Upper lobe of left lung (tissue), 6 donors: ENCODE results near the gene FOXJ2. TPM values are rescaled to one million over a fixed set of nuclear protein-coding genes. Genes with fewer than 3 reads are reported as not detected.

Experiments used
- ATAC-seq, 2 donors: fragments of 200-7000 bp; cut with Tn5 transposase; one replicate each; pipeline ENCODE4 v1.9.1; 2022; ENCODE audit warnings: mild to moderate bottlenecking in 2 of 2, moderate library complexity in 2 of 2; ENCODE audit not compliant: low FRiP score in 2 of 2
- DNase-seq, 2 donors: peaks; one replicate each; pipeline ENCODE4 v3.0.0-alpha.2; 2019 to 2020
- H3K27ac ChIP-seq, 4 donors: fragments of 200-600 bp; sonication (generic); one replicate each; pipeline ENCODE4 v1.5.1; 2016 to 2019
- H3K27me3 ChIP-seq, 4 donors: fragments of 200-600 bp; sonication (generic); one replicate each; pipeline ENCODE4 v1.5.1; 2017 to 2019
- H3K36me3 ChIP-seq, 4 donors: fragments of 200-600 bp; sonication (generic); one replicate each; pipeline ENCODE4 v1.5.1; 2016 to 2019
- H3K4me1 ChIP-seq, 4 donors: fragments of 200-600 bp; sonication (generic); one replicate each; pipeline ENCODE4 v1.5.1; 2018 to 2019
- H3K4me3 ChIP-seq, 4 donors: fragments of 200-600 bp; sonication (generic); one replicate each; pipeline ENCODE4 v1.5.1; 2017 to 2019; ENCODE audit warnings: mild to moderate bottlenecking in 2 of 4, moderate library complexity in 1 of 4
- H3K9me3 ChIP-seq, 4 donors: fragments of 200-600 bp; sonication (generic); one replicate each; pipeline ENCODE4 v1.5.1; 2018 to 2019
- EP300 ChIP-seq, 4 donors: sonication (generic); formaldehyde crosslinking; IDR thresholded peaks; one replicate each; pipeline ENCODE4 v1.5.1; 2017; ENCODE audit warnings: antibody characterized with exemption in 4 of 4, control low read depth in 2 of 4
- POLR2A ChIP-seq, 4 donors: fragments of 450-650 bp; IDR thresholded peaks; one replicate each; pipeline ENCODE4 v1.5.1; 2016 to 2017; ENCODE audit warnings: antibody characterized with exemption in 4 of 4, mild to moderate bottlenecking in 2 of 4
- POLR2AphosphoS5 ChIP-seq, 2 donors: sonication (generic); formaldehyde crosslinking; IDR thresholded peaks; one replicate each; pipeline ENCODE4 v1.5.1; 2017; ENCODE audit warnings: antibody characterized with exemption in 2 of 2
- WGBS, 2 donors: methylation state at CpG; one replicate each; pipeline ENCODE4 v1.1.5; 2017 to 2018; 5-methylcytosine and 5-hydroxymethylcytosine counted together
- total RNA-seq, 6 donors: library from RNA; depleted of rRNA in 4 of 6; stranded (reverse); fragments of >200 nt in 4 of 6; gene quantifications; one replicate each; pipeline versions ENCODE4 v1.1.0 to v1.2.1, GENCODE V29; 2016 to 2021
- TF ChIP-seq, protein P1 (sequence below), 6 experiments: fragments of 450-650 bp in 4 of 6; fragments of 200-600 bp in 2 of 6; sonication (generic) in 2 of 6; IDR thresholded peaks; one replicate each; pipeline ENCODE4 v1.5.1; 2016 to 2019; ENCODE audit warnings: antibody characterized with exemption in 6 of 6
- donor health status: DM: no; HTN: no; CAD: no; lungs with moderate emphysema.
- donor health status: DM: no; HTN: yes; CAD: no; lungs with severe emphysema.

FOXJ2 gene
- total RNA-seq, 6 donors from 2014 or later, result 14.7 to 25.1 (median 18.4) TPM

DNA sequence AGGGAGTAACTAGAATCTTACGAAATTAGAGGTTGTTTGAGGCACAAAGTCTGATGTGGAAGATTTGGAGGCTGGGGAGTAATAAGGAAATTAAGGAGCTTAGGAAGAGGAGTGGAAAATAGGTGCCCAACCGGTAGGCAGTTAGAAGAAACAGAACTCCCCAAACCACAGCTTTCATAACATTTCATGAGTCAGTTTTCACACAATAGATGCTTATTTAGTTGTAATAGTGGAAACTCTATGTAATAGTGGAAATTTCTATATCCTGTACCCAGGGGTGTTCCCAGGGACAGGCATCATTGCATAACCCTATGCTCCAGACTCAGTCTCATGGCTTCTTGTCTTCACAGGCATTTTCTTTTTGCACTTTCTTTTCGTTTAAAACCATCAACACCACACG is 25.3 kb downstream of the FOXJ2 start:
- WGBS, 2 donors, result 55 to 58% methylated on average over 4 of the region's 4 CpGs
- TF ChIP-seq POLR2A (IDR thresholded peaks at IDR 0.05) (peak in 1 of 4 donors; percentile 18), POLR2AphosphoS5 (IDR thresholded peaks at IDR 0.05) (peak in 1 of 2 donors; percentile 40), EP300 (IDR thresholded peaks at IDR 0.05) (peak in 1 of 4 donors; percentile 39)
- TF ChIP-seq, protein P1, sequence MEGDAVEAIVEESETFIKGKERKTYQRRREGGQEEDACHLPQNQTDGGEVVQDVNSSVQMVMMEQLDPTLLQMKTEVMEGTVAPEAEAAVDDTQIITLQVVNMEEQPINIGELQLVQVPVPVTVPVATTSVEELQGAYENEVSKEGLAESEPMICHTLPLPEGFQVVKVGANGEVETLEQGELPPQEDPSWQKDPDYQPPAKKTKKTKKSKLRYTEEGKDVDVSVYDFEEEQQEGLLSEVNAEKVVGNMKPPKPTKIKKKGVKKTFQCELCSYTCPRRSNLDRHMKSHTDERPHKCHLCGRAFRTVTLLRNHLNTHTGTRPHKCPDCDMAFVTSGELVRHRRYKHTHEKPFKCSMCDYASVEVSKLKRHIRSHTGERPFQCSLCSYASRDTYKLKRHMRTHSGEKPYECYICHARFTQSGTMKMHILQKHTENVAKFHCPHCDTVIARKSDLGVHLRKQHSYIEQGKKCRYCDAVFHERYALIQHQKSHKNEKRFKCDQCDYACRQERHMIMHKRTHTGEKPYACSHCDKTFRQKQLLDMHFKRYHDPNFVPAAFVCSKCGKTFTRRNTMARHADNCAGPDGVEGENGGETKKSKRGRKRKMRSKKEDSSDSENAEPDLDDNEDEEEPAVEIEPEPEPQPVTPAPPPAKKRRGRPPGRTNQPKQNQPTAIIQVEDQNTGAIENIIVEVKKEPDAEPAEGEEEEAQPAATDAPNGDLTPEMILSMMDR (IDR thresholded peaks at IDR 0.05), result no peak
- ATAC-seq (peak; percentile 62 to 85), DNase-seq (no peak)
- Histone ChIP-seq H3K9me3 (no peaks in the 10 kb centered on the region), H3K36me3 (peaks cover 10 to 31% (median 19%) of the 10 kb centered on the region in 4 donors), H3K4me1 (peaks cover 0 to 9% (median 5%) of the 10 kb centered on the region in 4 donors), H3K27me3 (no peaks in the 10 kb centered on the region), H3K27ac (peak overlapping the region; percentile 27 to 71 (median 48)), H3K4me3 (no peak overlapping the region)

DNA sequence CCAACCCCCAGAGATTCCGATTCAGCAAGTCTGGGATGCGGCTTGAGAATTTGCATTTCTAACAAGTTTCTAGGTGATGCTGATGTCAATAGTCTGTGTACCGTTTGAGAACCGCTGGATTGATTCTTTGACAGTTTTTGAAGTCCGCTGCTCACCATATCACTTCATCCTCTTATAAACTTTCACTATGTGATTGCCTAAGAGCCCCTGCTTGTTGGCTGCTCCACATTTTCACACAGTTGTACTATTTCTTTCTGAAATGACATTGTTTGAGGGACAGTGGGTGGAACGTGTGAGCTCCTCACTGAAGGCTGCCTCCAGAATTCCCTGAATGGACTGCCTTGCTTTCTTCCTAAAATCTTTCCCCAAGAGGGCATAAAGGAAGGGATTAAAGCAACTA is 26.0 kb downstream of the FOXJ2 start:
- H3K27ac ChIP-seq, result peak overlapping the region; percentile 27 to 71 (median 48)

DNA sequence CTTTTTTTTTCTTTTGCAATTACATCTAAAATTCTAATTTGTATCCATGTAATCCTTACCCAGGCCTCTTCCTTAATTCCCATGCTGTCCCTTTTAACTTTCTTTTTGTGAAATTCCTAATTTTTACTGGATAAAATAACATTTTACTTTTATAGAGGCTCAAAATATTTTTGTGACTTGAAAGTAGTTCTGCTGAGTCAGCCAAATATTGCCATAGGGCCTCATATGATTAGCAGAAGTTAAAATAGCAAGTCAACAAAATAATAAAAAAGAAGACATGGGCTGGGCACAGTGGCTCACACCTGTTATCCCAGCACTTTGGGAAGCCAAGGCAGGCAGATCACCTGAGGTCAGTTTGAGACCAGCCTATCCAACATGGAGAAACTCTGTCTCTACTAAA is 31.6 kb downstream of the FOXJ2 start:
- H3K27ac ChIP-seq, result peak overlapping the region in 3 of 4 donors; percentile 69 to 80 (median 79)
- DNase-seq (no peak), ATAC-seq (no peak)
- peak in 1 of 4 donors; percentile 31 for TF ChIP-seq POLR2A (IDR thresholded peaks at IDR 0.05)
- TF ChIP-seq, protein P1 (IDR thresholded peaks at IDR 0.05), result no peak
- H3K9me3 ChIP-seq, result no peaks in the 10 kb centered on the region
- peak overlapping the region in 2 of 4 donors; percentile 33 to 37 for H3K4me3 ChIP-seq
- peaks cover 0 to under 1% (median 0%) of the 10 kb centered on the region in 4 donors for H3K4me1 ChIP-seq
- H3K27me3 ChIP-seq, result no peaks in the 10 kb centered on the region
- H3K36me3 ChIP-seq, result no peaks in the 10 kb centered on the region

More for the DNA sequence above, 26.0 kb downstream of the FOXJ2 start:
- WGBS, 2 donors, result 67 to 74% methylated on average over 6 of the region's 6 CpGs
- no peaks in the 10 kb centered on the region for H3K27me3 ChIP-seq
- peaks cover 0 to 9% (median 5%) of the 10 kb centered on the region in 4 donors for H3K4me1 ChIP-seq
- TF ChIP-seq POLR2A (IDR thresholded peaks at IDR 0.05) (no peak), POLR2AphosphoS5 (IDR thresholded peaks at IDR 0.05) (no peak), EP300 (IDR thresholded peaks at IDR 0.05) (no peak)
- TF ChIP-seq, protein P1 (IDR thresholded peaks at IDR 0.05), result no peak
- DNase-seq (no peak), ATAC-seq (peak in 1 of 2 donors; percentile 12)
- H3K36me3 ChIP-seq, result peaks cover 3 to 24% (median 16%) of the 10 kb centered on the region in 4 donors
- H3K9me3 ChIP-seq, result no peaks in the 10 kb centered on the region
- no peak overlapping the region for H3K4me3 ChIP-seq

DNA sequence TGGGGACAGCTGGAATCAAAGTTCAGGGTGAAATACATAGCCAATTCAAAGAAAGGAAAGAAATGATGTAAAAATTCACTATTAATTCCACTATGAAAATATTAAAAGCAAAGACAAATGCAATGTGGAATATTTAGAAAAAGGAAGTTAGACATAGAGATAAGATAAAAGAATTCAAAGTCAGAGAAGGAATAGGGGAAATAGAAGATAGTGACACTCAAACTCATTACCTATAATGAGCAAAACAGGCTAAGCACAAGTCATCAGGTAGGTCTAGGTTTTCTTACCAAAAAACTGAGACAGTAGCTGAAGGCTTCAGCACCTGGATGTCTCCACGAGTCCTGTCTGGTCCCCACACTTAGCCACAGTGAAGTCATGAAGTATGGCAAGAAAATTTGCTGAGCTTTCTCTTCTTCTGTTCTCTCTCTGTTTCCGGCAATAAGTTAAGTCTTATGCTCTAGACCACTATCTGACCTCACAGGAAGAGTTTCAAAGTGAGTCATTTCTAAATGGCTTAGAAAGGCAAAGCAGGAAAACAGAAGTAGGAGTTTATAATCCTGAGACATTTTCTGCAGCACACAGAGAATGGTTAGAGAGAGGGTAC is 33.6 kb downstream of the FOXJ2 start, which contains the start of gene C3AR1:
Gene C3AR1 (minus strand): TSS at position 369 of the 604 bp plus-strand sequence. CDS start 6,174 bp downstream, outside the sequence.
- Histone ChIP-seq H3K27ac (peak within 1 kb of the TSS; percentile 69 to 80 (median 76)), H3K36me3 (no peaks in the 10 kb centered on the region), H3K4me3 (peak within 1 kb of the TSS in 3 of 4 donors; percentile 5 to 37 (median 33)), H3K4me1 (no peaks in the 10 kb centered on the region), H3K27me3 (no peaks in the 10 kb centered on the region), H3K9me3 (no peaks in the 10 kb centered on the region)
- 49 to 51% methylated on average over 2 of the region's 2 CpGs for WGBS, 2 donors
- no peak for DNase-seq
- TF ChIP-seq POLR2A (IDR thresholded peaks at IDR 0.05) (peak in 1 of 4 donors; percentile 89), POLR2AphosphoS5 (IDR thresholded peaks at IDR 0.05) (peak; percentile 29), EP300 (IDR thresholded peaks at IDR 0.05) (peak in 1 of 4 donors; percentile 28)
- TF ChIP-seq, protein P1 (IDR thresholded peaks at IDR 0.05), result no peak
- ATAC-seq, result peak; percentile 73 to 89
